GM15510 (cell line): ENCODE results near the gene UBAP2.

Experiments used
- POLR2A ChIP-seq: IDR thresholded peaks from 3 replicates; pipeline ENCODE4 v1.6.1; 2011; ENCODE audit warnings: borderline replicate concordance; ENCODE audit not compliant: insufficient read length; ENCODE audit errors: extremely low read depth

UBAP2 gene

DNA sequence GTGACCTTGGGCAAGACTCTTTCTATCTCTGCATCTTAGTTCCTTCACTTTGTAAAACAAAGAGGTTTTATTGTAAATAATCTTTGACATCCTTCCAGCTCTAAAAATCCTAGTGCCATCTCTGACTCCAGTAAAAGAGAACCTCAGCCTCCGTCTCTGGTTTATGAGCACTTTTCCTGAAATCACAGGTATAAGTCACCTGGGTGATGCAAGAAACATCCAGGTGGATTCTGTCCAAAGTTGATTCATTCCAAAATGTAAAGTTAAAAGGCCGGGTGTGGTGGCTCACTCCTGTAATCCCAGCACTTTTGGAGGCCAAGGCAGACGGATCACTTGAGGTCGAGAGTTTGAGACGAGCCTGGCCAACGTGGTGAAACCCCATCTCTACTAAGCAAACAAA is 21.1 kb upstream of the UBAP2 start:
- TF ChIP-seq POLR2A, result no peak

DNA sequence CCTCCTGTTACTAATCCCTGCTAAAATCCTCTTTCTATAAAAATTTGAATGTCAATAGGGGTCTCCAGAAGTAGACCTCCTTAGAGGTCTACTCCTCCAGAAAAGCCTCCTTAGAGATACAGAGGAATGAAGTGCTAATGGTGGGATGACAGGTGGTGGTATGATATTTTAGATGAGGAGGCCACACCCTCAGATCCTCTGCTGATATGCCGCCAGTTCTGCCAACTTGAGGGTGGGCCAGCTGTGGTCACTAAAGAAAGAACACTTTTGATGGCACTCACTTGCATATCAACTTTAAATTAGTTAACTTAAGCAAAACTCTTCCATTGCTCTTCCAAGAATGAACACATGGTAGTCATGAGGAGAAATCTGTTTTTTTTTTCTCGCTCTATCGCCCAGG is 16.9 kb upstream of the UBAP2 start:
- TF ChIP-seq POLR2A, result no peak

DNA sequence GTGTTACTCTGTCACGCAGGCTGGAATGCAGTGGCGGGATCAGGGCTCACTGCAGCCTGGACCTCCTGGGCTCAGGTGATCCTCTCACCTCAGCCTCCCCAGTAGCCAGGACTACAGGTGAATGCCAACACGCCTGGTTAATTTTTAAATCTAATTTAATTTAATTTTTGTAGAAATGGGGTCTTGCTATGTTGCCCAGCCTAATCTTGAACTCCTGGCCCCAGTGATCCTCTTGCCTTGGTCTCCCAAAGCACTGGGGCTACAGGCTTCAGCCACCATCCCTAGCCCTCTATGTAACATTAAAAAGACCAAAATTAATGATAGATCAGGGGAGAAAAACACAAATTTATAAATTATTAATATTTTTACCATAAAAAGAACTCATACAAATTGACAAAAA is 11.3 kb upstream of the UBAP2 start:
- TF ChIP-seq POLR2A, result no peak

DNA sequence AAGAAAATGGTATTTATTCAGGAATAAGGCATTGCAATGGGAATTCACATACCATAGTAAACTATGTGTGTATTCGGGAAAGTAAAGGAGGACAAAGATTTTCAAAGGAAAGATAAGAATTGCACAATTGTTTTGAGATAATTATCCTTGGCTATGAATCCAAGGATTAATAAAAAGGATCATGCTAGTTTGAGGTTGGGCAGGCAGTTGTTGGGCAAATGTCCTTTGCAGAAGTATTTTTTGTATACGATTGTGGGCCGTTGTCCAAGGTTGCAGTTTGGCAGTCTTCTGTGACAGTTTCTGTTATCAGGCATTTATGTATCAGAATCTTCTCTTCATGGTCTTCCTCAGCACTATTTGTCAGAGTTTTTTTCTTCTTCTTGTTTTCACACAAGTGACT is 10.6 kb upstream of the UBAP2 start:
- TF ChIP-seq POLR2A, result no peak

DNA sequence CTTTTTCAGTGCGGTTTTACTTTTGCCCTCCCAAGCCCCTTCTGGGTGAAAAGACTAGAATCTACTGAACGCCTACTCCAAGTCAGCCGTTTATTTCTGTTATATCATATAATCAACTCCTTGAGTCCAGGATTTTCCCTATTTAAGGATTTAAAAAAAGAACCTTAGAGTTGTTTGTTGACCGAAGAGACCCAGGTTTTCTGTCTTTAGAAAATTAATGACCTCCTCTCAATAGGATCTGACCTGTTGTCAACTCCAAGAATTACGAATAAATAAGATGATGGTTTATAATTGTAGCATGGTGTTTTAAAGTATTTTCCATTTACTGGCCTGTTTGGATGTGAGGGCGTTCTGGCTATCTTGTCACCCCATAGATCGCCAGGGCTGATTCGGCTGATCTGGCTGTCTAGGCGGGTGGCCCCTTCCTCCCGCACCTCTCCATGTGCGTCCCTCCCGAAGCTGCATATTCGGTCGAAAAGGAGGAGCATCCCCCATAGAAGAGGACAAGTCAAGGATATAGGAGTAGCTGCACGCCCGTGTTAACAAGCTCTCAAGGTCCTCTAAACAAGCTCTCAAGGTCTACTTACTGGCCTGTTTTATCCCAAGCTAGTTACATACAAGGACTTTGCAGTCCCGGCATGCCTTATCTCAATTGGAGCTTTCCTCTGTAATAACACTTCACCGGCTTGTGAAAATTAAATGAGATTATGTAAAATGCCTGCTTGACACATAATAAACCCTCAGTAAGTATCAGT is 1.1 kb upstream of the UBAP2 start:
- no peak for TF ChIP-seq POLR2A

DNA sequence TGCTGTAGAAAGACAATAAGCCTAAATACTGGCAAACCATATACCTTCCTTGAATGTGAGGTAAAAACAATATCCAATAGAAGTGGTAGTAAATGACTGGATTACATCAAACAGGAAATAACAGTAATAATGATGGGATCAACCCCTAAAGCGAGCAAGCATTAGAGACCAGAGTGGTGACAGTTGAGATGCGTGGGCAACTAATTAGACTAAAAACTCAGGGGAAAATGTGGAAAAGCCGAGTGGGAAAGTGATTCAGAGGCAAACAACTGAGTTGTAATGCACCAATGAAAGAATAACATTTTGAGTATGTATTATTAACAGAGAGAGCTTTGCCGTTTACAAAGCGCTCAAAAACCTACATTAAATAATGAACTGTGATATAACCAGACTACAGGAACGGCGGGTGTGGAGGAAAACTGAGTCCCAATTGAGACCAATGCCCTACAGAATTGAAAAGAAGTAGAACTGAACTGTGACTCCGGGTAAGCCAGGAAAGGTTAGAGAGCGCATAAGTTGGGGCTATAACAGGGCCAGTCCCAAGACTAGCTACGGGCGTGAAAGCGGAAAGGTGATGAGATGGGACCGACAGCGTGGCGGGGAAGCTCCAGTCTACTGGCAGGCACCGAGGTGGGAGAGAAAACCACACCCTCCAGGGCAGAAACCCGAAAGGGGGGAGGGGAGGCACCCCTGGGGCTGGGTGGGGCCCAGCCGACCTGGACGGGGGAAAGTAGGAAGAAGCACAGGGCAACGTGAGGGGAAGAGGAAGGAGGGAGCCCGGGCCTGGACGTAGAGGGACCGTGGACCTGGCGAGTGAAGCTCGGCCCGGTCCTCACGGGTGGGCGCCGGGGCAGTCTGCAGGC is 592 bp downstream of the UBAP2 start:
- no peak for TF ChIP-seq POLR2A

DNA sequence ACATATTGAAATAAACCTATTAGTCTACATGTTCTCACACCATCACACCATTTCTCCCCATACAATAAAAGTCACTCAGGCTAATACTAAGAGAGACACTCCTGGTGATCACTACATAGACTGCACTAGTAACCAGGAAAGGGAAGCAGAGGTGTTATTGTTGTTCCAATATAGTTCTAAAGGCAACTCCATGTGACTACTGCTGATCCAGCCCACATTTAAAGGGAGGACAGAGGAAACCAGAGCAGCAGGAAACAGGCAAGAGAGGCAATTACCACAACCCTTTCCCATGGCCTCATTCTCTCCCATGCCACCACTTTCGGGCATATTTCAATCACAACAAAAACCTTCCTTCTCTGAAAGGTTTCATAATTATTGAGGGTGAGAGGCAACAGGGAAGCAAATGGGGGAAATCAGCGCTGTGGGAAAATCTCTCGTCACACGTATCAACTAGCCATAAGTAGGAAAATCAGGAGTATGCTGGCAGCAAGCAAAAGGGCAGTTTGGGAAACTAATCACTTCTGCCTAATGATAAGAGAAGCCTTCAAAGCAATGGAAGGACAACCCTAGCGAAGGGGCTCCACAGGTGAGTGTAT is 1.8 kb downstream of the UBAP2 start:
- TF ChIP-seq POLR2A, result no peak

DNA sequence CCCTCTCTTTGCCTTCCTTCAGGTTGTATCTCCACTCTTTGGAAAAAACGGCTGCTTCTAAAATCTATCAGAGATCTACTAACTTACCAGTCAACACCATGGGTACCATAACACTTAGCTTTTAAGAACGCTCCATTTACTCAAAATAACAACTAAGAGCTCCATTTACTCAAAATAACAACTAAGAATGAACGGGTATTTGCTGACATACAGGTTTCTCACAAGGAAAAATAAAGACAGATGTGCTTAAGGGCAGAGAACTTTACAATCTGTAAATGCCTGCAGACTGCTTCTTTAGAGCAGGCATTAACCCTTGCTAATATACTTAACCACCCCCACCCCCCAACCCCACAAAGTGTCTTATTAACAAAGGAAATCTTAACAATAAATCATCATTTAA is 2.8 kb downstream of the UBAP2 start:
- no peak for TF ChIP-seq POLR2A

DNA sequence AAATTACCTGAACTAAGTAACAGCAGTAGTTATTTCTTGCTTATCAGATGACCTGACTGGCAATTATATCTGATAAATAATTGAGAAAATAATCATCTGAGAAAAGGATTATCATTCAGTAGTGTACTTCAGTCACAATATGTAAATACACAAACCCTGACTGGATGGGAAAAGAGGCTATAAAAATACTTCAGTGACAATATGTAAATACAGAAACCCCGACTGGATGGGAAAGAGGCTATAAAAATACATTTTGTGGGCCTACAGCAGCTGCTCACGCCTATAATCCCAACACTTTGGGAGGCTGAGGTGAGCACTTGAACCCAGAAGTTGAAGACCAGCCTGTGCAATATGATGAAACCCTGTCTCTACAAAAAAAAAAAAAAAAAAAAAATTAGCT is 11.1 kb downstream of the UBAP2 start:
- TF ChIP-seq POLR2A, result no peak

DNA sequence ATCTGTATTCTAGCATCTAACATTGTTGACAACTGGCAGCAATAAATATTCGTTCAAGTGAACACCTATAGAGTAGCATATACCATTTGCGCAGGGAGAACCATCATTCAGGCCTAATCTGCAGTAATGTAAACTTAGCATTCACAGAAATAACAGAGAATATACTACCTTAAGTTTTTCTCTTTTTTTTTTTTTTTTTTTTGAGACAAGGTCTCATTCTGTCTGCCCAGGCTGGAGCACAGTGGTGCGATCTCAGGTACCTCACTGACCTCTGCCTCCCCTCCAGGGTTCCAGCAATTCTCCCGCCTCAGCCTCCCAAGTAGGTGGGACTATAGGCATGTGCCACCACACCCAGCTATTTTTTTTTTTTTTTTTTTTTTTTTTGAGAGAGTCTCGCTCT is 12.1 kb downstream of the UBAP2 start:
- no peak for TF ChIP-seq POLR2A

DNA sequence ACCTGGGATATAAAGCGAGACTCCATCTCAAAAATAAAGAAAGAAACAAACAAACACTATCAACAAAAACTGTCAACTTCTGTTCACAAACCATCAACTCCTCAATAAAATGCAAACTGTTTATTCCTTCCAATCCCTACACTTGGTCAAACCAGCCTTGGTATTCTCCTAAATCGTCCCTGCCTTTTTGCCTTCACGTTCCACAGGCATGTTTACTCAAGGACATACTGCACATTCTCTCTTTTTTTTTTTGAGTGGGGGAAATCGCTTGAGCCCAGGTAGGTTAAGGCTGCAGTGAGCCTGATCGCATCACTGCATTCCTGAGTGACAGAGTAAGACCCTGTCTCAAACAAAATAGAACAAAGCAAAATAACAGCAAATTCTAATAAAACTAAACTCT is 13.0 kb downstream of the UBAP2 start:
- no peak for TF ChIP-seq POLR2A

DNA sequence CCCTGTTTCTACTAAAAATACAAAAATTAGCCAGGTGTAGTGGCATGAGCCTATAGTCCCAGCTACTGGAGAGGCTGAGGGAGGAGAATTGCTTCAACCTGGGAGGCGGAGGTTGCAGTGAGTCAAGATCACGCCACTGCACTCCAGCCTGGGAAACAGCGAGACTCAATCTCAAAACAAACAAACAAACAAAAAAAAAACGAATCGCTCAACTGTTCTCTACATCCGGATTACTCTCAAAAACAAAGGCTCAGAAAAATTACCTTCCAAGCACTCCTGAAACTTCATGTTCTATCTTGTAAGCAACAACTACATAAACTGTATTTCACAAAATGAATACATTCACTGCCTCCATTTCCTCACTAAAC is 14.0 kb downstream of the UBAP2 start:
- no peak for TF ChIP-seq POLR2A

DNA sequence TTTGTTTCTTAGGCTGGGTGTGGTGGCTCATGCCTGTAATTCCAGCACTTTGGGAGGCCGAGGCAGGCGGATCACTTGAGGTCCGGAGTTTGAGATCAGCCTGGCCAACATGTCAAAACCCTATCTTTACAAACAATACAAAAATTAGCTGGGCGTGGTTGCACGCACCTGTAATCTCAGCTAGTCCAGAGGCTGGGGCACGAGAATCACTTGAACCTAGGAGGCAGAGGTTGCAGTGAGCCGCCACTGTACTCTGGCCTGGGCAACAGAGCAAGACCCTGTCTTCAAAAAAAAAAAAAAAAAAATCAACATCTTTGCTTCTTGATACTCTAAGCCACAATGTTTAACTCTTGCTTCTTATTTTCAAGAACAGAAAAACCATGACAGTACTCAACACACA is 16.1 kb downstream of the UBAP2 start:
- TF ChIP-seq POLR2A, result no peak

DNA sequence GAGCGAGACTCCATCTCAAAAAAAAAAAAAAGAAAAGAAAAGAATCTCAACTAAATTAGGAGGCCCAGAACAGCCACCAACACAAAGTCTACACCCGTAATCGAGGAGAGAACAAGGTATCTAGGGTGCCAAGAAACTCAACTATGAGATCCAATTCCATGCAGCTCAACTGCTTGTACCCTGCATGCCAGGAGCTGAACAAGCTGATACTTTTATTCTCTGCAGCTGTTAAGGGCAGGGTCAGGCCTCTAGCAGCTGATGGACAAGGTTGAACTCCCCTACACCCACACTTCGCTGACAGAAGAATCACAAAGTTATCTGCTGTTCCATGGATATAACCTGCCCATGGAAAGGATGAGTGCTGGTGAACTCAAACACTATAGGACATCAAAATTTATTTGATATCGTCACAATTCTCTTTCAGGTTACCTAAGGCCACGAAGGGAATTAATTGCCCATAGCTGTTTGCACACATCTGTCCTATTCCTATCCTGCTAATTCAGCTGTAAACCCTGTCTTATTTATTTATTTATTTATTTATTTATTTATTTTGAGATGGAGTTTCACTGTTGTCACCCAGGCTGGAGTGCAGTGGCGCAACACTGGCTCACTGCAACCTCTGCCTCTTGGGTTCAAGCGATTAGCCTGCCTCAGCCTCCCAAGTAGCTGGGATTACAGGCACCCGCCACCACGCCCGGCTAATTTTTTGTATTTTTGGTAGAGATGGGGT is 20.7 kb downstream of the UBAP2 start:
- TF ChIP-seq POLR2A, result no peak

DNA sequence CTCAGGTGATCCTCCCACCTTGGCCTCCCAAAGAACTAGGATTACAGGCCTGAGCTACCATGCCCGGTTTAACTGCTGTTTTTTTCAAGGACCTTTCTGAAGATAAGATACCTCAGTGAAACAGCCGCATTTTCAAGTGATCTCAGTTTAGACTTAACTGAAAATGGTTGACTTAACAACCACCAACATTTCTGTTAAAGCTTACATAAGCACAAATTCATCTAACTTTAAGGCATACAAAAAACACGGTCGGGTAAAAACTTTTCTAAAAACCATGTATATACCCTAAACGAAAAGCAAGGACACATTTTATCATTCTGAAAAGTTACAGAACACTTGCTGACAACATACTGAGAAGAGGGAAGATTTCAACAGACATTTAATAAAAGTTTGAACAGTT is 22.9 kb downstream of the UBAP2 start:
- TF ChIP-seq POLR2A, result no peak
